CD14-positive monocyte (primary cell): Measurements from ENCODE around the gene UST. TPM values are rescaled to one million over a fixed set of nuclear protein-coding genes. Genes with fewer than 3 reads are reported as not detected.

ENCODE experiments used
- DNase-seq, 3 donors: peaks; one replicate each; pipeline ENCODE4 v3.0.0-alpha.2; 2011 to 2022
- H2AFZ ChIP-seq: 2 replicates; pipeline ENCODE4 v1.6.0; 2012; ENCODE audit warnings: mild to moderate bottlenecking, low read depth, low read length, inconsistent platforms; ENCODE audit not compliant: insufficient read depth, poor library complexity, severe bottlenecking
- H3K27ac ChIP-seq, 2 donors: 1 replicate in 1 of 2; 2 replicates in 1 of 2; pipeline ENCODE4 v1.5.1; 2012 to 2013; ENCODE audit warnings: low read length in 2 of 2, control low read depth in 1 of 2, inconsistent platforms in 1 of 2, low read depth in 1 of 2, mild to moderate bottlenecking in 1 of 2
- H3K27me3 ChIP-seq, 2 donors: one replicate each; pipeline versions ENCODE4 v1.6.0 to v1.6.1; 2011 to 2013; ENCODE audit warnings: low read length in 2 of 2; ENCODE audit not compliant: control insufficient read depth in 2 of 2, insufficient read depth in 2 of 2
- H3K36me3 ChIP-seq, 2 donors: replicated peaks in 1 of 2; 1 replicate in 1 of 2; 2 replicates in 1 of 2; pipeline versions ENCODE4 v1.5.1 to v1.6.1; 2012 to 2013; ENCODE audit warnings: low read length in 2 of 2, control low read depth in 1 of 2, inconsistent platforms in 1 of 2, mild to moderate bottlenecking in 1 of 2; ENCODE audit not compliant: insufficient read depth in 2 of 2, control insufficient read depth in 1 of 2
- H3K4me1 ChIP-seq, 2 donors: 1 replicate in 1 of 2; 2 replicates in 1 of 2; pipeline versions ENCODE4 v1.5.1 to v1.6.1; 2012 to 2013; ENCODE audit warnings: low read length in 2 of 2, control low read depth in 1 of 2, inconsistent platforms in 1 of 2, mild to moderate bottlenecking in 1 of 2, moderate library complexity in 1 of 2; ENCODE audit not compliant: insufficient read depth in 2 of 2, control insufficient read depth in 1 of 2
- H3K4me2 ChIP-seq: replicated peaks from 2 replicates; pipeline ENCODE3; 2012; ENCODE audit warnings: low read length, moderate library complexity, mild to moderate bottlenecking; ENCODE audit not compliant: poor library complexity, severe bottlenecking; ENCODE audit errors: extremely low read depth
- H3K4me3 ChIP-seq, 3 experiments: fragments of 200-600 bp in 1 of 3; sonication (generic) in 1 of 3; replicated peaks in 1 of 3; 1 replicate in 2 of 3; 2 replicates in 1 of 3; pipeline ENCODE4 v1.5.1; 2011 to 2013; ENCODE audit warnings: low read length in 3 of 3, mild to moderate bottlenecking in 3 of 3, control low read depth in 2 of 3, low read depth in 2 of 3, inconsistent platforms in 1 of 3, moderate library complexity in 1 of 3
- H3K79me2 ChIP-seq: 2 replicates; pipeline ENCODE4 v1.6.0; 2012; ENCODE audit warnings: mild to moderate bottlenecking, control low read depth, inconsistent platforms, low read length, moderate library complexity; ENCODE audit not compliant: insufficient read depth
- H3K9ac ChIP-seq: 2 replicates; pipeline ENCODE4 v1.6.0; 2017; ENCODE audit warnings: low read length, mild to moderate bottlenecking; ENCODE audit not compliant: insufficient read depth, poor library complexity, severe bottlenecking
- H3K9me3 ChIP-seq, 2 donors: replicated peaks in 1 of 2; 1 replicate in 1 of 2; 2 replicates in 1 of 2; pipeline versions ENCODE4 v1.5.1 to v1.6.1; 2012 to 2013; ENCODE audit warnings: low read length in 2 of 2, control low read depth in 1 of 2; ENCODE audit not compliant: control insufficient read depth in 1 of 2, insufficient read depth in 1 of 2
- H4K20me1 ChIP-seq: 2 replicates; pipeline ENCODE4 v1.6.0; 2012; ENCODE audit warnings: mild to moderate bottlenecking, low read length, control low read depth, moderate library complexity; ENCODE audit not compliant: insufficient read depth
- H3K27ac Mint-ChIP-seq, 7 donors: one replicate each; pipeline ENCODE4 v1.8.0; 2020; ENCODE audit warnings: mild to moderate bottlenecking in 7 of 7, mixed read lengths in 7 of 7, moderate library complexity in 6 of 7, inconsistent platforms in 2 of 7
- H3K27me3 Mint-ChIP-seq, 3 donors: one replicate each; pipeline ENCODE4 v1.8.0; 2021 to 2022; ENCODE audit warnings: low read depth in 3 of 3, mild to moderate bottlenecking in 3 of 3, mixed read lengths in 3 of 3, moderate library complexity in 3 of 3, inconsistent platforms in 1 of 3
- H3K36me3 Mint-ChIP-seq, 2 donors: one replicate each; pipeline ENCODE4 v1.8.0; 2020; ENCODE audit warnings: mixed read lengths in 2 of 2, inconsistent platforms in 1 of 2, mild to moderate bottlenecking in 1 of 2
- H3K4me1 Mint-ChIP-seq: one replicate; pipeline ENCODE4 v1.8.0; 2020; ENCODE audit warnings: mild to moderate bottlenecking, mixed read lengths
- H3K4me3 Mint-ChIP-seq, 2 donors: one replicate each; pipeline ENCODE4 v1.8.0; 2020; ENCODE audit warnings: mild to moderate bottlenecking in 2 of 2, mixed read lengths in 2 of 2, moderate library complexity in 1 of 2
- H3K9me3 Mint-ChIP-seq, 7 donors: one replicate each; pipeline ENCODE4 v1.8.0; 2020 to 2022; ENCODE audit warnings: mixed read lengths in 7 of 7, mild to moderate bottlenecking in 6 of 7, moderate library complexity in 6 of 7, inconsistent platforms in 2 of 7
- WGBS: methylation state at CpG from one replicate; pipeline ENCODE4 v1.1.5; 2013; ENCODE audit warnings: missing lambda C conversion rate; ENCODE audit not compliant: insufficient coverage; 5-methylcytosine and 5-hydroxymethylcytosine counted together
- intact Hi-C, 2 donors: fragments of 100-400 bp; cut with micrococcal nuclease; formaldehyde crosslinking; loops; one replicate each; pipeline versions ENCODE4 v1.15.0 to v1.15.1; 2023
- polyA plus RNA-seq, 3 donors: library from polyadenylated mRNA; depleted of rRNA in 1 of 3; unstranded in 2 of 3; stranded (reverse) in 1 of 3; fragments of 300-500 nt in 2 of 3; fragments of >200 nt in 1 of 3; fragmentation: Illumina TruSeq in 2 of 3; gene quantifications; 1 replicate in 2 of 3; 2 replicates in 1 of 3; pipeline ENCODE4 v1.2.3, GENCODE V29; 2012 to 2021
- TF ChIP-seq, protein P1 (sequence below): fragments of 200-600 bp; IDR thresholded peaks from one replicate; pipeline ENCODE4 v1.8.0; 2022; ENCODE audit warnings: antibody characterized with exemption, mild to moderate bottlenecking

Gene UST
- polyA plus RNA-seq, 3 donors: 0.33 to 0.53 (median 0.48) TPM

DNA sequence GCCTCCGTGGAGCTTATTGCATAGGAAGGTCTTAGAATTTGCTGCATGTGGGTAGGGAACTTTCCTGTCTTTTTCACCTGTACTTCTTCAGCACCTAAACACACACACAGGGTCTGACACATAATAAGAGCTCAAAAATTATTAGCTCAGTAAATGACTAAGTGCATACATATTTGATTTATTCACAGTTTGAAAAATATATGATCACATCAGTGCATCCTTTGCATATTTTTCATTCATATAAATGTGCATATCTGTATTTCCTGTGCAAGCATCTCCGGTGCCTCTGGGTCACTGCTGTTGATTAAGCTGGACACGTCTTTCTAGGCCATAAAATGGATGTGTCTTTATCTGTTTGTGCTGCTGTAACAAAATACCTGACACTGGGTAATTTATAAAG lies 234.7 kb downstream of the UST start:
- no peak overlapping the region for H3K27ac ChIP-seq
- H3K4me2 ChIP-seq: no peak overlapping the region
- Mint-ChIP-seq H3K36me3 (no peaks in the 10 kb centered on the region), H3K9me3 (peaks cover 0 to 3% (median 0%) of the 10 kb centered on the region in 7 donors), H3K27me3 (peaks cover 2 to 4% (median 3%) of the 10 kb centered on the region in 3 donors), H3K4me3 (no peak overlapping the region), H3K4me1 (peaks cover 6% of the 10 kb centered on the region), H3K27ac (no peak overlapping the region)
- H3K36me3 ChIP-seq: no peaks in the 10 kb centered on the region
- no CpG with 5 or more reads among the region's 3 CpGs for WGBS
- no peaks in the 10 kb centered on the region for H3K27me3 ChIP-seq
- H3K79me2 ChIP-seq: no peaks in the 10 kb centered on the region
- no peak overlapping the region for H2AFZ ChIP-seq
- TF ChIP-seq, protein P1, sequence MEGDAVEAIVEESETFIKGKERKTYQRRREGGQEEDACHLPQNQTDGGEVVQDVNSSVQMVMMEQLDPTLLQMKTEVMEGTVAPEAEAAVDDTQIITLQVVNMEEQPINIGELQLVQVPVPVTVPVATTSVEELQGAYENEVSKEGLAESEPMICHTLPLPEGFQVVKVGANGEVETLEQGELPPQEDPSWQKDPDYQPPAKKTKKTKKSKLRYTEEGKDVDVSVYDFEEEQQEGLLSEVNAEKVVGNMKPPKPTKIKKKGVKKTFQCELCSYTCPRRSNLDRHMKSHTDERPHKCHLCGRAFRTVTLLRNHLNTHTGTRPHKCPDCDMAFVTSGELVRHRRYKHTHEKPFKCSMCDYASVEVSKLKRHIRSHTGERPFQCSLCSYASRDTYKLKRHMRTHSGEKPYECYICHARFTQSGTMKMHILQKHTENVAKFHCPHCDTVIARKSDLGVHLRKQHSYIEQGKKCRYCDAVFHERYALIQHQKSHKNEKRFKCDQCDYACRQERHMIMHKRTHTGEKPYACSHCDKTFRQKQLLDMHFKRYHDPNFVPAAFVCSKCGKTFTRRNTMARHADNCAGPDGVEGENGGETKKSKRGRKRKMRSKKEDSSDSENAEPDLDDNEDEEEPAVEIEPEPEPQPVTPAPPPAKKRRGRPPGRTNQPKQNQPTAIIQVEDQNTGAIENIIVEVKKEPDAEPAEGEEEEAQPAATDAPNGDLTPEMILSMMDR: no peak
- H3K9me3 ChIP-seq: no peaks in the 10 kb centered on the region
- no peaks in the 10 kb centered on the region for H3K4me1 ChIP-seq
- intact Hi-C loops: no loop called here
- no peak for DNase-seq
- H3K4me3 ChIP-seq: no peak overlapping the region
- H3K9ac ChIP-seq: no peak overlapping the region
- H4K20me1 ChIP-seq: no peaks in the 10 kb centered on the region

DNA sequence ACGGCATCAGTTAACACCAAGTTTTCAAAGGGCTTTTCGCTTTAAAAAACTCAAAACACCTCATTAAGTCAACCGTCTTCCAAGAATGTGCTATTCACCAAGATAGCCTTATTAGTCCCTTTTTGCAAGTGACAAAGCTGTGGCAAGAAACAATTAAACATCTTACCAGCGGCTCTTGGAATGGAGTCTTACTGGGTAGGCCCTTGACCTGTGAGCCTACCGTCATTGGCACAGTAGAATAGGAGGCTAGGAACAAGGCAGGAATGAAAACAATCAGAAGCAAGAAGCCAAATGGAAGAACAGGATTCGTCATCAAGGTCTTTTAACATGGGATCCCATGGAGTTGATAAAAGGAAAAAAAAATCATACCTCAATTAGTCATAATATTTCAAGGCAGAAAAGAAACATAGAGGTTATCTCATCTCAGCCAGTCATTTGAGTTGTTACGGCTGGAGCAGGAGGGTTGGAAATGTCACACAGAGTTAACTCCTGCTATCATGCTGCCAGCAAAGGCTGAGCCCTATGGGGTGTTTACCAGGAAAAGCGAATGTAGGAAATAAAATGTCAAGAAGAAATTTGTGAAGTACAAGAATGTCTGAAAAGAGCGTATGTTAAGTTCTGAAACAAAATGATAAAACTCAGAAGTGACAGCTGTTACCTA lies 236.4 kb downstream of the UST start:
- WGBS: 100% methylated on average over 2 of the region's 9 CpGs
- H3K27me3 ChIP-seq: no peaks in the 10 kb centered on the region
- H3K9me3 ChIP-seq: no peaks in the 10 kb centered on the region
- no peaks in the 10 kb centered on the region for H3K36me3 ChIP-seq
- H3K4me3 Mint-ChIP-seq: no peak overlapping the region
- H3K4me1 Mint-ChIP-seq: peaks cover 6% of the 10 kb centered on the region
- no peak overlapping the region for H3K9ac ChIP-seq
- no peak overlapping the region for H3K4me3 ChIP-seq
- no peak for DNase-seq
- intact Hi-C loops: no loop called here
- TF ChIP-seq, protein P1: no peak
- no peaks in the 10 kb centered on the region for H3K36me3 Mint-ChIP-seq
- H3K27ac Mint-ChIP-seq: no peak overlapping the region
- H3K79me2 ChIP-seq: no peaks in the 10 kb centered on the region
- no peak overlapping the region for H3K4me2 ChIP-seq
- no peaks in the 10 kb centered on the region for H4K20me1 ChIP-seq
- peaks cover 0 to 3% (median 0%) of the 10 kb centered on the region in 7 donors for H3K9me3 Mint-ChIP-seq
- no peak overlapping the region for H2AFZ ChIP-seq
- H3K27ac ChIP-seq: no peak overlapping the region
- H3K27me3 Mint-ChIP-seq: peaks cover 2 to 4% (median 3%) of the 10 kb centered on the region in 3 donors
- no peaks in the 10 kb centered on the region for H3K4me1 ChIP-seq
